GM12891 (cell line): ENCODE results near the gene MAN2A2.
"Not testable (repeated sequence)": the region's sequence is repeated elsewhere in the genome, so short reads cannot be mapped to it uniquely, and the experiment has no call there.

Source experiments
- DNase-seq: peaks from one replicate; pipeline ENCODE4 v3.0.0; 2011; ENCODE audit warnings: low spot score; ENCODE audit not compliant: insufficient read length
- FAIRE-seq: peaks from 2 replicates; lab custom pipeline; 2011; peaks lifted over from hg19 to GRCh38; lab: Jason Lieb, UNC
- PAX5 ChIP-seq: IDR thresholded peaks from 2 replicates; pipeline ENCODE4 v1.6.1; 2011; ENCODE audit warnings: low read length, moderate library complexity, mild to moderate bottlenecking; ENCODE audit not compliant: insufficient read depth, severe bottlenecking
- POLR2A ChIP-seq: IDR thresholded peaks from 2 replicates; pipeline ENCODE4 v1.6.1; 2011; ENCODE audit warnings: low read depth, low read length, control low read depth
- POLR2AphosphoS5 ChIP-seq: IDR thresholded peaks from 2 replicates; pipeline ENCODE4 v1.6.1; 2011; ENCODE audit warnings: low read depth, low read length, control low read depth
- POU2F2 ChIP-seq: IDR thresholded peaks from 2 replicates; pipeline ENCODE4 v1.6.1; 2011; ENCODE audit warnings: low read depth, mild to moderate bottlenecking, control low read depth, low read length, moderate library complexity
- SPI1 ChIP-seq: IDR thresholded peaks from 2 replicates; pipeline ENCODE4 v1.6.1; 2011; ENCODE audit warnings: low read depth, low read length, control low read depth
- TAF1 ChIP-seq: IDR thresholded peaks from 2 replicates; pipeline ENCODE4 v1.6.1; 2011; ENCODE audit warnings: low read depth, low read length, control low read depth

MAN2A2 gene

GRCh38 chr15:90914305-90915080 is 11.4 kb downstream of the MAN2A2 start:
- TF ChIP-seq PAX5 (no peak), SPI1 (no peak), POLR2AphosphoS5 (no peak), POLR2A (no peak), TAF1 (no peak), POU2F2 (no peak)
- DNase-seq (no peak), FAIRE-seq (no peak)

GRCh38 chr15:90915216-90915807 is 12.2 kb downstream of the MAN2A2 start:
- FAIRE-seq = no peak
- no peak for DNase-seq
- TF ChIP-seq TAF1 (no peak), POLR2AphosphoS5 (no peak), POLR2A (no peak), SPI1 (no peak)

- FAIRE-seq = no peak
- TF ChIP-seq POLR2AphosphoS5 (no peak), POU2F2 (no peak), TAF1 (no peak), POLR2A (no peak), PAX5 (no peak), SPI1 (no peak)
- DNase-seq = no peak
Observed at GRCh38 chr15:90915808-90916440, 12.8 kb downstream of the MAN2A2 start.

DNA sequence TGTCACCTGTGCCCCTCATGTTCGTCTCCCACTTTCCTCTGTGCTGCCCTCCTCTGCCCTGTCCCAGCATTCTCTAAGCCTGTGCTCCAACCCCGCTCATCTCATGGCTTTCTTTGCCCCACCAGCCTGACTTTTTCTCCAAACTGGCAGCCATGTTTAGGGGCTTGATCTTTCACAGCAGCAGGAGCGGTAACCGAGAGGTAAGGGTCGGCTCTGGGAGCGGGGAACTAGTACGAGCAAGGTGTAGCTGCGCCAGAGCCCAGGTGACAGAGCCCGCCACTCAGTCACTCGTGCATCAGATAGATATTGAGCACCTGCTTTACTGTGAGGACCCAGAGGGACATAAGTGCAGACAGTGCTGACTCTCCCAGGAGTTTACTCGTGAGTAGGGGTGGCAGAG is 13.4 kb downstream of the MAN2A2 start:
- DNase-seq = no peak
- no peak for TF ChIP-seq POLR2A
- TF ChIP-seq POLR2AphosphoS5 = no peak
- FAIRE-seq = no peak

DNA sequence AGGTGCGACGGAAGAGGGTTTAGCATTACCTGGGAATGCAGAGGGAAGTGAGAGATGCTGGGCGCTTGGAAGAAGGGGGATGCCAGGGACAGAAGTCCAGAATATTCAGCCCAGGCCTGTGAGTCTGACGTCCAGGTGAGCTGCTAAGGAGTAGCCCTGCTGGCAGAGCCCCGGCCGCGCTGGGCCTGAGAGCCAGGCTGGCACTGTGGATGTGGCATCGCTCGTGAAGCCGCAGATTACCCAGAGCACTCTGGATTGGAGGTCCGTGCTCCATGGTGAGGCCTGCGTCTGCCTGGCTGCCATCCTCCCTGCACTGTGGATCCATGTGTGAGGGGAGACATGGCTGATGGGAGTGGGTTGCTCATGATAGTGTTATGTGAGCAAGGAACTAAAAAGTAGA is 14.5 kb downstream of the MAN2A2 start:
- FAIRE-seq (no peak), DNase-seq (no peak)
- TF ChIP-seq SPI1 (no peak), PAX5 (no peak)

- FAIRE-seq = no peak
- TF ChIP-seq POLR2A (no peak), PAX5 (no peak), POLR2AphosphoS5 (no peak), POU2F2 (no peak), SPI1 (no peak), TAF1 (no peak)
- no peak for DNase-seq
Observed at GRCh38 chr15:90918034-90918788, 15.1 kb downstream of the MAN2A2 start.

GRCh38 chr15:90918835-90919234 is 15.7 kb downstream of the MAN2A2 start:
- FAIRE-seq (no peak), DNase-seq (no peak)

DNA sequence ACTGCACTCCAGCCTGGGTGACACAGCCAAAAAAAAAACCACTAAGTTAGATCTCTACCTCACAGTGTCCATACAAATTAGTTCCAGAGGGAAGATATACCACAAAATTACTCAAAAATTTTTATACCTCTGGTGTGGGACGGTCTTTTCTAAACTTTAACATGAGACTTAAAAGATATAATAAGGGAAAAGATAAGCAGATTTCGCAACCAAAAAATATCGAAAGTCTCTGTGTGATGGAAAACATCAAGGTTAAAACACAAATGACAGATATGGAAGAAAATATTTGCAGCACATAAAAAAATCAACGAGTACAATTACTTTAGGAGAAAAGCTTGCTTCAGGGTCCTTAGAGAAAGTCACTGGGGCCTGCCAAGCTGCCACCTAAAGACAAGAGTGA is 18.8 kb downstream of the MAN2A2 start:
- FAIRE-seq (no peak), DNase-seq (no peak)
- no peak for TF ChIP-seq PAX5
- no peak for TF ChIP-seq SPI1
- TF ChIP-seq TAF1 = no peak
- no peak for TF ChIP-seq POLR2A
- TF ChIP-seq POU2F2 = no peak
- TF ChIP-seq POLR2AphosphoS5 = no peak

More at GRCh38 chr15:90918835-90919234, 15.7 kb downstream of the MAN2A2 start:
- no peak for TF ChIP-seq PAX5
- TF ChIP-seq POLR2A = no peak
- TF ChIP-seq POLR2AphosphoS5 = no peak
- TF ChIP-seq POU2F2 = no peak
- TF ChIP-seq SPI1 = no peak
- TF ChIP-seq TAF1 = no peak

DNA sequence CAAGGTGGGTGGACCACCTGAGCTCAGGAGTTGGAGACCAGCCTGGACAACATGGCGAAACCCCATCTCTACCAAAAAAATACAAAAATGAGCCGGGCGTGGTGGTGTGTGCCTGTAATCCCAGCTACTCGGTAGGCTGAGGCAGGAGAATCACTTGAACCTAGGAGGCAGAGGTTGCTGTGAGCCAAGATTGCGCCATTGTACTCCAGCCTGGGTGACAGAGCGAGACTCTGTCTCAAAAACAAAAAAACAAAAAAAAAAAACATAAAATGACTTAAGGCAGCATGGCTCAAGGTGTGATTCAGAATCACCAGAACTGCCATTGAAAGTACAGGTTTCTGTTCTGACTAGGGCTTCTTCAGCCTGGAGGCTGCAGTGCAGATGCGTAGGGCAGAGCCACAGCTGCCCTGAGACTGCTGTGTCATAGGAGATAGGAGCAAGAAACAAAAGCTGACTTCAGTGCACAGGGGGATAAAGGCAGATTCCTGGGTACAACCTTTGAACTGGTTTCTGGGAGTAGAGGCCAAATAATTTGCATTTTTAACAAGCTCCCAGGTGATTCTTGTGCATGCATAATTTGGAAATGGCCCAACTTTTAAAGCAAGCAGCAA is 19.7 kb downstream of the MAN2A2 start:
- not testable (repeated sequence) for DNase-seq
- FAIRE-seq = peak; percentile 64
